OCI-LY1 (cell line): ENCODE results near the gene EFNB1.

Experiments used
- H2AFZ ChIP-seq: fragments of 200-600 bp; sonication (generic), shearing (Covaris generic); 2 replicates; pipeline ENCODE4 v1.6.0; 2014; ENCODE audit warnings: antibody characterized with exemption, mild to moderate bottlenecking, low read length
- H3F3A ChIP-seq: fragments of 200-600 bp; sonication (generic), shearing (Covaris generic); 2 replicates; pipeline ENCODE4 v1.6.0; 2014; ENCODE audit warnings: mild to moderate bottlenecking, antibody characterized with exemption, low read length, moderate library complexity; ENCODE audit not compliant: insufficient read depth
- H3K27ac ChIP-seq: fragments of 200-600 bp; sonication (generic); 2 replicates; pipeline ENCODE4 v1.5.1; 2014; ENCODE audit warnings: low read length, mixed run types, mild to moderate bottlenecking, low read depth; ENCODE audit not compliant: poor library complexity, severe bottlenecking
- H3K27me3 ChIP-seq: fragments of 200-600 bp; sonication (generic); 2 replicates; pipeline ENCODE4 v1.6.0; 2014; ENCODE audit warnings: antibody characterized with exemption, mild to moderate bottlenecking, low read length, moderate library complexity; ENCODE audit not compliant: insufficient read depth
- H3K36me3 ChIP-seq: fragments of 200-600 bp; sonication (generic); 2 replicates; pipeline ENCODE4 v1.6.1; 2014; ENCODE audit warnings: mild to moderate bottlenecking, antibody characterized with exemption, low read length, moderate library complexity, mixed read lengths; ENCODE audit not compliant: insufficient read depth
- H3K4me1 ChIP-seq: fragments of 200-600 bp; sonication (generic); 2 replicates; pipeline ENCODE4 v1.5.1; 2014; ENCODE audit warnings: mild to moderate bottlenecking, low read length, moderate library complexity; ENCODE audit not compliant: insufficient read depth, severe bottlenecking
- H3K4me2 ChIP-seq: fragments of 200-600 bp; sonication (generic), shearing (Covaris generic); 2 replicates; pipeline ENCODE4 v1.6.1; 2014; ENCODE audit warnings: low read length
- H3K4me3 ChIP-seq: fragments of 200-600 bp; sonication (generic); 2 replicates; pipeline ENCODE4 v1.5.1; 2014; ENCODE audit warnings: low read length, low read depth, mild to moderate bottlenecking, mixed read lengths; ENCODE audit not compliant: poor library complexity, severe bottlenecking
- H3K79me2 ChIP-seq: fragments of 200-600 bp; shearing (Covaris generic); 2 replicates; pipeline ENCODE4 v1.6.1; 2016; ENCODE audit warnings: mixed run types, low read length, mixed read lengths; ENCODE audit not compliant: insufficient read depth
- H3K9ac ChIP-seq: fragments of 200-600 bp; sonication (generic), shearing (Covaris generic); 2 replicates; pipeline ENCODE4 v1.6.1; 2014; ENCODE audit warnings: mild to moderate bottlenecking, low read length, mixed read lengths
- H3K9me2 ChIP-seq: fragments of 200-600 bp; sonication (generic), shearing (Covaris generic); 2 replicates; pipeline ENCODE4 v1.6.1; 2014; ENCODE audit warnings: low read depth, mild to moderate bottlenecking, low read length, mixed read lengths
- H3K9me3 ChIP-seq: fragments of 200-600 bp; shearing (Covaris generic); 2 replicates; pipeline ENCODE4 v1.6.1; 2014; ENCODE audit warnings: low read length, mixed read lengths
- H4K20me1 ChIP-seq: fragments of 200-600 bp; sonication (generic), shearing (Covaris generic); 2 replicates; pipeline ENCODE4 v1.6.0; 2016; ENCODE audit warnings: mild to moderate bottlenecking, low read length; ENCODE audit not compliant: insufficient read depth
- CTCF ChIP-seq: fragments of 200-600 bp; sonication (generic), shearing (Covaris generic); IDR thresholded peaks from 2 replicates; pipeline ENCODE4 v1.5.1; 2017; ENCODE audit warnings: mild to moderate bottlenecking, antibody characterized with exemption, low read length, moderate library complexity, mixed read lengths
- EZH2 ChIP-seq: fragments of 200-600 bp; sonication (generic), shearing (Covaris generic); IDR thresholded peaks from 2 replicates; pipeline ENCODE4 v1.8.0; 2017; ENCODE audit warnings: borderline replicate concordance, mixed run types, mild to moderate bottlenecking, antibody characterized with exemption, low read length, moderate library complexity, mixed read lengths

The EFNB1 gene

GRCh38 chrX:68852046-68852445 lies 23.2 kb downstream of the EFNB1 start:
- H3K27me3 ChIP-seq, result no peaks in the 10 kb centered on the region
- no peaks in the 10 kb centered on the region for H3K4me1 ChIP-seq
- H3K27ac ChIP-seq, result no peak overlapping the region
- no peaks in the 10 kb centered on the region for H3K36me3 ChIP-seq
- H3K9ac ChIP-seq, result no peak overlapping the region
- H3K79me2 ChIP-seq, result no peaks in the 10 kb centered on the region
- H2AFZ ChIP-seq, result no peak overlapping the region
- H4K20me1 ChIP-seq, result no peaks in the 10 kb centered on the region
- no peaks in the 10 kb centered on the region for H3K9me3 ChIP-seq
- H3K9me2 ChIP-seq, result no peaks in the 10 kb centered on the region
- no peaks in the 10 kb centered on the region for H3F3A ChIP-seq
- no peak overlapping the region for H3K4me3 ChIP-seq
- no peak overlapping the region for H3K4me2 ChIP-seq
- TF ChIP-seq CTCF, result no peak
- TF ChIP-seq EZH2, result no peak

GRCh38 chrX:68853665-68854251 lies 24.9 kb downstream of the EFNB1 start:
- TF ChIP-seq EZH2 (no peak), CTCF (no peak)
- Histone ChIP-seq H3F3A (no peaks in the 10 kb centered on the region), H3K27ac (no peak overlapping the region), H3K9ac (no peak overlapping the region), H3K27me3 (no peaks in the 10 kb centered on the region), H2AFZ (no peak overlapping the region), H3K4me2 (no peak overlapping the region), H3K4me1 (no peaks in the 10 kb centered on the region), H4K20me1 (no peaks in the 10 kb centered on the region), H3K9me3 (no peaks in the 10 kb centered on the region), H3K4me3 (no peak overlapping the region), H3K79me2 (no peaks in the 10 kb centered on the region), H3K36me3 (no peaks in the 10 kb centered on the region), H3K9me2 (no peaks in the 10 kb centered on the region)

- Histone ChIP-seq H3K27me3 (no peaks in the 10 kb centered on the region), H3K4me3 (no peak overlapping the region), H4K20me1 (no peaks in the 10 kb centered on the region), H3K4me2 (no peak overlapping the region), H3K9me3 (no peaks in the 10 kb centered on the region), H3K9ac (no peak overlapping the region), H3K9me2 (no peaks in the 10 kb centered on the region), H3K36me3 (no peaks in the 10 kb centered on the region), H3K27ac (no peak overlapping the region), H3K79me2 (no peaks in the 10 kb centered on the region), H3F3A (no peaks in the 10 kb centered on the region), H3K4me1 (no peaks in the 10 kb centered on the region), H2AFZ (no peak overlapping the region)
- TF ChIP-seq EZH2 (no peak), CTCF (no peak)
These were observed 36.5 kb downstream of the EFNB1 start for GRCh38 chrX:68865300-68865699.
